Activated CD4-positive, alpha-beta T cell treated with anti-CD3 and anti-CD28 coated beads, Interleukin-2, Interleukin-4, amounts not matched to agents 100 ng/mL and 50 ng/mL, durations not matched to agents 16 hours and 8 hours (primary cell): ENCODE measurements around the gene KLHL41.
A peak's percentile ranks its signal among the peaks of the same experiment; 100 is the strongest.
"Not testable (repeated sequence)": the region's sequence is repeated elsewhere in the genome, so short reads cannot be mapped to it uniquely, and the experiment has no call there.

Experiments used
- DNase-seq: peaks from one replicate; pipeline ENCODE4 v3.0.0-alpha.2; 2020; ENCODE audit warnings: low spot score

KLHL41 gene

GRCh38 chr2:169510496-169510895 lies 994 bp downstream of the KLHL41 start:
- DNase-seq: no peak

GRCh38 chr2:169511818-169512217 lies 2.3 kb downstream of the KLHL41 start:
- DNase-seq: no peak

- DNase-seq: no peak
These were observed 3.0 kb downstream of the KLHL41 start for GRCh38 chr2:169512525-169512924.

- DNase-seq: no peak
These were observed 3.6 kb downstream of the KLHL41 start for GRCh38 chr2:169513094-169513493.

- DNase-seq: no peak
These were observed 4.4 kb downstream of the KLHL41 start for GRCh38 chr2:169513926-169514325.

- DNase-seq: not testable (repeated sequence)
These were observed 5.3 kb downstream of the KLHL41 start for GRCh38 chr2:169514758-169515157.

GRCh38 chr2:169516488-169516995 lies 7.0 kb downstream of the KLHL41 start:
- DNase-seq: not testable (repeated sequence)

GRCh38 chr2:169520896-169521295 lies 11.4 kb downstream of the KLHL41 start:
- DNase-seq: no peak

- DNase-seq: no peak
These were observed 14.2 kb downstream of the KLHL41 start for GRCh38 chr2:169523681-169524080.

- DNase-seq: no peak
These were observed 15.9 kb downstream of the KLHL41 start for GRCh38 chr2:169525434-169525833.

GRCh38 chr2:169526451-169526850 lies 16.9 kb downstream of the KLHL41 start:
- no peak for DNase-seq

GRCh38 chr2:169528271-169528701 lies 18.8 kb downstream of the KLHL41 start:
- DNase-seq: peak; percentile 79

GRCh38 chr2:169539460-169539859 lies 30.0 kb downstream of the KLHL41 start:
- DNase-seq: not testable (repeated sequence)

GRCh38 chr2:169540146-169540545 lies 30.6 kb downstream of the KLHL41 start:
- DNase-seq: no peak

GRCh38 chr2:169542433-169542832 lies 32.9 kb downstream of the KLHL41 start:
- DNase-seq: no peak

GRCh38 chr2:169546756-169547155 lies 37.3 kb downstream of the KLHL41 start:
- DNase-seq: peak; percentile 24

- no peak for DNase-seq
These were observed 51.9 kb downstream of the KLHL41 start for GRCh38 chr2:169561364-169561763.

- not testable (repeated sequence) for DNase-seq
These were observed 52.6 kb downstream of the KLHL41 start for GRCh38 chr2:169562084-169562483.

- no peak for DNase-seq
These were observed 53.0 kb downstream of the KLHL41 start for GRCh38 chr2:169562519-169562918.

GRCh38 chr2:169565686-169566085 lies 56.2 kb downstream of the KLHL41 start:
- no peak for DNase-seq

- no peak for DNase-seq
These were observed 60.4 kb downstream of the KLHL41 start for GRCh38 chr2:169569948-169570347.

- DNase-seq: not testable (repeated sequence)
These were observed 61.2 kb downstream of the KLHL41 start for GRCh38 chr2:169570752-169571151.

- DNase-seq: no peak
These were observed 62.1 kb downstream of the KLHL41 start for GRCh38 chr2:169571571-169571970.

- no peak for DNase-seq
These were observed 62.7 kb downstream of the KLHL41 start for GRCh38 chr2:169572189-169572588.

GRCh38 chr2:169572821-169573159 lies 63.3 kb downstream of the KLHL41 start:
- no peak for DNase-seq
